CD14-positive monocyte (primary cell): ENCODE results near the gene RAI14. TPM values are rescaled to one million over a fixed set of nuclear protein-coding genes. Genes with fewer than 3 reads are reported as not detected.
"Not testable (repeated sequence)": the region's sequence is repeated elsewhere in the genome, so short reads cannot be mapped to it uniquely, and the experiment has no call there.

Source experiments
- DNase-seq, 3 donors: peaks; one replicate each; pipeline ENCODE4 v3.0.0-alpha.2; 2011 to 2022
- H2AFZ ChIP-seq: 2 replicates; pipeline ENCODE4 v1.6.0; 2012; ENCODE audit warnings: mild to moderate bottlenecking, low read depth, low read length, inconsistent platforms; ENCODE audit not compliant: insufficient read depth, poor library complexity, severe bottlenecking
- H3K27ac ChIP-seq, 2 donors: 1 replicate in 1 of 2; 2 replicates in 1 of 2; pipeline ENCODE4 v1.5.1; 2012 to 2013; ENCODE audit warnings: low read length in 2 of 2, control low read depth in 1 of 2, inconsistent platforms in 1 of 2, low read depth in 1 of 2, mild to moderate bottlenecking in 1 of 2
- H3K27me3 ChIP-seq, 2 donors: one replicate each; pipeline versions ENCODE4 v1.6.0 to v1.6.1; 2011 to 2013; ENCODE audit warnings: low read length in 2 of 2; ENCODE audit not compliant: control insufficient read depth in 2 of 2, insufficient read depth in 2 of 2
- H3K36me3 ChIP-seq, 2 donors: replicated peaks in 1 of 2; 1 replicate in 1 of 2; 2 replicates in 1 of 2; pipeline versions ENCODE4 v1.5.1 to v1.6.1; 2012 to 2013; ENCODE audit warnings: low read length in 2 of 2, control low read depth in 1 of 2, inconsistent platforms in 1 of 2, mild to moderate bottlenecking in 1 of 2; ENCODE audit not compliant: insufficient read depth in 2 of 2, control insufficient read depth in 1 of 2
- H3K4me1 ChIP-seq, 2 donors: 1 replicate in 1 of 2; 2 replicates in 1 of 2; pipeline versions ENCODE4 v1.5.1 to v1.6.1; 2012 to 2013; ENCODE audit warnings: low read length in 2 of 2, control low read depth in 1 of 2, inconsistent platforms in 1 of 2, mild to moderate bottlenecking in 1 of 2, moderate library complexity in 1 of 2; ENCODE audit not compliant: insufficient read depth in 2 of 2, control insufficient read depth in 1 of 2
- H3K4me2 ChIP-seq: replicated peaks from 2 replicates; pipeline ENCODE3; 2012; ENCODE audit warnings: low read length, moderate library complexity, mild to moderate bottlenecking; ENCODE audit not compliant: poor library complexity, severe bottlenecking; ENCODE audit errors: extremely low read depth
- H3K4me3 ChIP-seq, 3 experiments: fragments of 200-600 bp in 1 of 3; sonication (generic) in 1 of 3; replicated peaks in 1 of 3; 1 replicate in 2 of 3; 2 replicates in 1 of 3; pipeline ENCODE4 v1.5.1; 2011 to 2013; ENCODE audit warnings: low read length in 3 of 3, mild to moderate bottlenecking in 3 of 3, control low read depth in 2 of 3, low read depth in 2 of 3, inconsistent platforms in 1 of 3, moderate library complexity in 1 of 3
- H3K79me2 ChIP-seq: 2 replicates; pipeline ENCODE4 v1.6.0; 2012; ENCODE audit warnings: mild to moderate bottlenecking, control low read depth, inconsistent platforms, low read length, moderate library complexity; ENCODE audit not compliant: insufficient read depth
- H3K9ac ChIP-seq: 2 replicates; pipeline ENCODE4 v1.6.0; 2017; ENCODE audit warnings: low read length, mild to moderate bottlenecking; ENCODE audit not compliant: insufficient read depth, poor library complexity, severe bottlenecking
- H3K9me3 ChIP-seq, 2 donors: replicated peaks in 1 of 2; 1 replicate in 1 of 2; 2 replicates in 1 of 2; pipeline versions ENCODE4 v1.5.1 to v1.6.1; 2012 to 2013; ENCODE audit warnings: low read length in 2 of 2, control low read depth in 1 of 2; ENCODE audit not compliant: control insufficient read depth in 1 of 2, insufficient read depth in 1 of 2
- H4K20me1 ChIP-seq: 2 replicates; pipeline ENCODE4 v1.6.0; 2012; ENCODE audit warnings: mild to moderate bottlenecking, low read length, control low read depth, moderate library complexity; ENCODE audit not compliant: insufficient read depth
- H3K27ac Mint-ChIP-seq, 7 donors: one replicate each; pipeline ENCODE4 v1.8.0; 2020; ENCODE audit warnings: mild to moderate bottlenecking in 7 of 7, mixed read lengths in 7 of 7, moderate library complexity in 6 of 7, inconsistent platforms in 2 of 7
- H3K27me3 Mint-ChIP-seq, 3 donors: one replicate each; pipeline ENCODE4 v1.8.0; 2021 to 2022; ENCODE audit warnings: low read depth in 3 of 3, mild to moderate bottlenecking in 3 of 3, mixed read lengths in 3 of 3, moderate library complexity in 3 of 3, inconsistent platforms in 1 of 3
- H3K36me3 Mint-ChIP-seq, 2 donors: one replicate each; pipeline ENCODE4 v1.8.0; 2020; ENCODE audit warnings: mixed read lengths in 2 of 2, inconsistent platforms in 1 of 2, mild to moderate bottlenecking in 1 of 2
- H3K4me1 Mint-ChIP-seq: one replicate; pipeline ENCODE4 v1.8.0; 2020; ENCODE audit warnings: mild to moderate bottlenecking, mixed read lengths
- H3K4me3 Mint-ChIP-seq, 2 donors: one replicate each; pipeline ENCODE4 v1.8.0; 2020; ENCODE audit warnings: mild to moderate bottlenecking in 2 of 2, mixed read lengths in 2 of 2, moderate library complexity in 1 of 2
- H3K9me3 Mint-ChIP-seq, 7 donors: one replicate each; pipeline ENCODE4 v1.8.0; 2020 to 2022; ENCODE audit warnings: mixed read lengths in 7 of 7, mild to moderate bottlenecking in 6 of 7, moderate library complexity in 6 of 7, inconsistent platforms in 2 of 7
- WGBS: methylation state at CpG from one replicate; pipeline ENCODE4 v1.1.5; 2013; ENCODE audit warnings: missing lambda C conversion rate; ENCODE audit not compliant: insufficient coverage; 5-methylcytosine and 5-hydroxymethylcytosine counted together
- intact Hi-C, 2 donors: fragments of 100-400 bp; cut with micrococcal nuclease; formaldehyde crosslinking; loops; one replicate each; pipeline versions ENCODE4 v1.15.0 to v1.15.1; 2023
- polyA plus RNA-seq, 3 donors: library from polyadenylated mRNA; depleted of rRNA in 1 of 3; unstranded in 2 of 3; stranded (reverse) in 1 of 3; fragments of 300-500 nt in 2 of 3; fragments of >200 nt in 1 of 3; fragmentation: Illumina TruSeq in 2 of 3; gene quantifications; 1 replicate in 2 of 3; 2 replicates in 1 of 3; pipeline ENCODE4 v1.2.3, GENCODE V29; 2012 to 2021
- TF ChIP-seq, protein P1 (sequence below): fragments of 200-600 bp; IDR thresholded peaks from one replicate; pipeline ENCODE4 v1.8.0; 2022; ENCODE audit warnings: antibody characterized with exemption, mild to moderate bottlenecking

The RAI14 gene
- polyA plus RNA-seq, 3 donors, result 0.08 TPM; not detected in 2

GRCh38 chr5:34750206-34750605 is 94.1 kb downstream of the RAI14 start:
- Mint-ChIP-seq H3K36me3 (no peaks in the 10 kb centered on the region), H3K4me3 (no peak overlapping the region), H3K27me3 (peaks cover 0 to 6% (median 1%) of the 10 kb centered on the region in 3 donors), H3K27ac (no peak overlapping the region), H3K4me1 (no peaks in the 10 kb centered on the region), H3K9me3 (peaks cover 5 to 26% (median 9%) of the 10 kb centered on the region in 7 donors)
- TF ChIP-seq, protein P1, sequence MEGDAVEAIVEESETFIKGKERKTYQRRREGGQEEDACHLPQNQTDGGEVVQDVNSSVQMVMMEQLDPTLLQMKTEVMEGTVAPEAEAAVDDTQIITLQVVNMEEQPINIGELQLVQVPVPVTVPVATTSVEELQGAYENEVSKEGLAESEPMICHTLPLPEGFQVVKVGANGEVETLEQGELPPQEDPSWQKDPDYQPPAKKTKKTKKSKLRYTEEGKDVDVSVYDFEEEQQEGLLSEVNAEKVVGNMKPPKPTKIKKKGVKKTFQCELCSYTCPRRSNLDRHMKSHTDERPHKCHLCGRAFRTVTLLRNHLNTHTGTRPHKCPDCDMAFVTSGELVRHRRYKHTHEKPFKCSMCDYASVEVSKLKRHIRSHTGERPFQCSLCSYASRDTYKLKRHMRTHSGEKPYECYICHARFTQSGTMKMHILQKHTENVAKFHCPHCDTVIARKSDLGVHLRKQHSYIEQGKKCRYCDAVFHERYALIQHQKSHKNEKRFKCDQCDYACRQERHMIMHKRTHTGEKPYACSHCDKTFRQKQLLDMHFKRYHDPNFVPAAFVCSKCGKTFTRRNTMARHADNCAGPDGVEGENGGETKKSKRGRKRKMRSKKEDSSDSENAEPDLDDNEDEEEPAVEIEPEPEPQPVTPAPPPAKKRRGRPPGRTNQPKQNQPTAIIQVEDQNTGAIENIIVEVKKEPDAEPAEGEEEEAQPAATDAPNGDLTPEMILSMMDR, result no peak
- Histone ChIP-seq H3K36me3 (no peaks in the 10 kb centered on the region), H3K9ac (no peak overlapping the region), H3K4me3 (no peak overlapping the region), H3K4me1 (no peaks in the 10 kb centered on the region), H3K27ac (no peak overlapping the region), H3K4me2 (no peak overlapping the region), H3K79me2 (no peaks in the 10 kb centered on the region), H3K27me3 (no peaks in the 10 kb centered on the region), H4K20me1 (no peaks in the 10 kb centered on the region), H2AFZ (no peak overlapping the region), H3K9me3 (peaks cover 0 to 8% of the 10 kb centered on the region in 2 donors)
- WGBS, result 60% methylated on average over 6 of the region's 8 CpGs
- intact Hi-C loops, result no loop called here
- DNase-seq, result no peak

DNA sequence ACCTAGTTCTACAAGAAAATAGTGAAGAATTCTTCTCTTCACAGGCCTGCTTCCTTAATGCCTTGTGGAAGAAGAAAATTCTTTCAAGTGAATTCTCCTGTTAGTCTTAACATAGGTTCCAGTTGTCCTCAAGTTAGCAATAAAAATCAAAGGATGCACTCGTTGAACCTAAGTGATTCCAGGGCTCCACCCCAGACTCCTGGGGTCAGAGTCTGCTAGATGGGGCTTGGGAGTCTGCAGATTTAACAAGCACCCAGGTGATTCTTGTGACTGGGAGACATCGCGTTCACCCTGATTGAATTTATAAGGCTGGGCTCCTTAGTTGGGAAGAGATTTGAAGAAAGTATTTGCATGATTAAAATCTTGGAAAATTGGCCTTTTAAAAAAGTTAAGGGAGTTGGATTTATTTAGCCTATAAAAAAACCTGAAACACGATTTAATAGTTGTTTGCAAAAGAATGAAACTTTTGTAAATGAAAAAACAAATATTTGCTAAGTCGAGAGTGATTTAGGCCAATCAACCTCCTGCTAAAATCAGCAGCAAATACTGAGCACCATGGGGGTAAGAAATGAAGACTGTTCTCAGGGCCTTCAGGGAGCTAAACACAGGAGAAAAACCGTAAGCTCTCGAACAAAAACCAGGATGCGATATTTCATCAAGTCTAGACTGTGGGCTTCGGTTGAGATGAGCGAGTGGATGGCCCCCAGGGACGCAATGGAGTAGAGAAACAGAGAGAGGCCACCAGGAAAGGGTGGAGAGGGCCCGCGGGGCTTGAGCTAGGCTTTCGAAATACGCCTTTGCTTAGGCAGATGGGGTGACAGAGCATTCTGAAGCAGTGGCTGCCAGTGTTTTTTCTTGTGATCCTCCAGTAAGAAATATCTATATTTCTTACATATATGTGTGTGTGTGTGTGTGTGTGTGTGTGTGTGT is 95.9 kb downstream of the RAI14 start:
- no peak overlapping the region for H3K4me3 Mint-ChIP-seq
- WGBS, result 90% methylated on average over 8 of the region's 15 CpGs

GRCh38 chr5:34753236-34753635 is 97.1 kb downstream of the RAI14 start:
- intact Hi-C loops, H3K36me3 Mint-ChIP-seq, H3K27me3 Mint-ChIP-seq, H4K20me1 ChIP-seq, DNase-seq, H3K4me3 Mint-ChIP-seq, H3K36me3 ChIP-seq, H3K9ac ChIP-seq, H3K4me1 Mint-ChIP-seq, H3K4me3 ChIP-seq, H2AFZ ChIP-seq, H3K27me3 ChIP-seq, H3K4me2 ChIP-seq, H3K27ac Mint-ChIP-seq, H3K4me1 ChIP-seq, H3K79me2 ChIP-seq, H3K27ac ChIP-seq, H3K9me3 ChIP-seq: not testable (repeated sequence)
- peaks cover 0 to 17% (median 5%) of the 10 kb centered on the region in 7 donors for H3K9me3 Mint-ChIP-seq
- WGBS, result no CpG with 5 or more reads among the region's 2 CpGs

More for the DNA sequence above, 95.9 kb downstream of the RAI14 start:
- peaks cover 0 to 2% (median 0%) of the 10 kb centered on the region in 3 donors for H3K27me3 Mint-ChIP-seq
- no peak overlapping the region for H3K4me3 ChIP-seq
- H3K4me2 ChIP-seq, result no peak overlapping the region
- H4K20me1 ChIP-seq, result no peaks in the 10 kb centered on the region
- H3K9ac ChIP-seq, result no peak overlapping the region
- no peaks in the 10 kb centered on the region for H3K79me2 ChIP-seq
- no peak overlapping the region for H2AFZ ChIP-seq
- peaks cover 0 to 5% of the 10 kb centered on the region in 2 donors for H3K9me3 ChIP-seq
- no peak for DNase-seq
- H3K4me1 Mint-ChIP-seq, result no peaks in the 10 kb centered on the region
- TF ChIP-seq, protein P1, result no peak
- no peak overlapping the region for H3K27ac ChIP-seq
- intact Hi-C loops, result no loop called here
- no peaks in the 10 kb centered on the region for H3K36me3 ChIP-seq
- no peaks in the 10 kb centered on the region for H3K36me3 Mint-ChIP-seq
- no peak overlapping the region for H3K27ac Mint-ChIP-seq
- H3K4me1 ChIP-seq, result no peaks in the 10 kb centered on the region
- H3K9me3 Mint-ChIP-seq, result peaks cover 2 to 17% (median 5%) of the 10 kb centered on the region in 7 donors
- H3K27me3 ChIP-seq, result no peaks in the 10 kb centered on the region
